BLaER1 (cell line): ENCODE measurements around the gene NRN1L.

Experiments used
- H3K27ac ChIP-seq: shearing (Covaris generic); formaldehyde crosslinking; 2 replicates; pipeline ENCODE4 v1.8.1; 2022
- H3K27me3 ChIP-seq: shearing (Covaris generic); formaldehyde crosslinking; 2 replicates; pipeline ENCODE4 v1.8.1; 2022
- H3K36me3 ChIP-seq: shearing (Covaris generic); formaldehyde crosslinking; 2 replicates; pipeline ENCODE4 v1.8.1; 2022
- H3K4me1 ChIP-seq: shearing (Covaris generic); formaldehyde crosslinking; 2 replicates; pipeline ENCODE4 v1.8.1; 2022
- H3K4me2 ChIP-seq: shearing (Covaris generic); formaldehyde crosslinking; 2 replicates; pipeline ENCODE4 v1.8.1; 2022
- H3K4me3 ChIP-seq: shearing (Covaris generic); formaldehyde crosslinking; 2 replicates; pipeline ENCODE4 v1.8.1; 2022
- H3K9ac ChIP-seq: shearing (Covaris generic); formaldehyde crosslinking; 2 replicates; pipeline ENCODE4 v1.8.1; 2022
- H3K9me3 ChIP-seq: shearing (Covaris generic); formaldehyde crosslinking; 2 replicates; pipeline ENCODE4 v1.8.1; 2022
- H4K20me1 ChIP-seq: shearing (Covaris generic); formaldehyde crosslinking; 2 replicates; pipeline ENCODE4 v1.8.1; 2022
- Cebpa-rat ChIP-seq: shearing (Covaris generic); IDR thresholded peaks from 2 replicates; pipeline ENCODE4 v1.8.1; 2022

The NRN1L gene

DNA sequence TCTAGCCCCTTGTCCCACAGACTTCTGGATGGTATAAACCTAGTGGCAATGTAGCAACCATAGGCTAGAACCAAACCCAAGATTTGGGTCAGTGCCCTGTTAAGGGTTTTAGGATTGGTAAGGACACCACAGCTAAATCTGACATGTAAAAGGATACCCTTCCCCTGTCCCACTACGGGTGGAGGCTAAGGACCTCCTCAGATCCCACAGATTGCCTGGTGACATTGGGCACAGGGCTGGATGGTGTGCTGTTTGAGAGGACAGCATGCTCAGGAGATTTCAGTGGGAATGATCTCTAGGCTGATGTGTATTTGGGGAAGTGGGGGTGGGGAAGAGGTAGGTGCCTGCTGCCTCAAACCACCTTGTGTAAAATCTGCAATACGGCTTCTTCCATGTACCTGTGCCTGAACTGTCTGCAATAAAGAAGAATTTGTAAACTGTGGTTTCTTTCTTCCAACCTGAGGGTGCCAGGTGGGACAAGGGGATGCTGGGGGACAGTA, 12.5 kb upstream of the NRN1L start:
- no peak for TF ChIP-seq Cebpa-rat
- Histone ChIP-seq H3K9ac (peak overlapping the region; percentile 97; the same call in 1 of the 2 replicates), H3K4me1 (peaks cover 37% of the 10 kb centered on the region), H4K20me1 (peaks cover 66% of the 10 kb centered on the region), H3K27ac (peak overlapping the region; percentile 96), H3K4me3 (peak overlapping the region; percentile 98), H3K4me2 (peak overlapping the region; percentile 89), H3K9me3 (no peaks in the 10 kb centered on the region), H3K27me3 (no peaks in the 10 kb centered on the region), H3K36me3 (peaks cover 77% of the 10 kb centered on the region)

DNA sequence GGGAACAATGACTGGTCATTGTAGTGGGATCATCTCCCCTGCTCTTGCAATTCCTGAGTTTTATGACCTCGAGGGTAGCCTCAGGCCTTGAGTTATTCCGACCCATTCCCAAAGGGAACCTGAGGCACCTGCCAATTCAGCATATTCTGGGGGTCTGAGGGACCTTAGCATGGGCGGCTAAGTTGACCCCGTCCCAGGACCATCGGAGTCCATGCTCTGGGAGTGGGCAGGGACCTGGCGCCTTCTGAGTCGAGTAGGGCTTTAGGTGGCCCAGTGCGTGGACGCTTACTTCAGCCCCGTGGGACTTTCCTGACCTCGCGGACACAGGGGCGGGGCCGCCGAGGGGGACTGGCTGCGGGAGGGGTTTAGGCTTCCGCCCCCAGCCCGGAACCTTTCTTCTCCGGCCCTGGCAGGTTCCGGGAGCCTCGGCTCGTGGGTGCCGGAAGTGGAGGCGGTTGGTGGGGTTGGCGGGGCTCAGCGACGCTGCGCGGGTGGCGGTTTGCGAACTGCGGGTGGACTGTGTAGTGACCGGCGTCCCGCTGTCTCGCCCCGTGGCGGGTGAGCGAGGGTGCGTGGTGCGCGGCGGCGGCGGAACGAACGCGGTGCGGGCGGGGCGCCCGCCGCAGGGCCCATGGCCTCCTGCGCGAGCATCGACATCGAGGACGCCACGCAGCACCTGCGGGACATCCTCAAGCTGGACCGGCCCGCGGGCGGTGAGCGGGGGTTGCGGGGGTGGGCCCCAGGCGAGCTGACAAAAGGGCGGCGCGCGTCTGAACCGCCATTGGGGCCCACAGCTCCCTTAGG, 11.9 kb upstream of the NRN1L start, which contains the start of gene EDC4:
TSS of gene EDC4 (plus strand) at position 422 of the 804 bp plus-strand sequence. CDS start at position 632, 210 bp downstream.
- peak within 1 kb of the TSS; percentile 97 for H3K9ac ChIP-seq
- peak within 1 kb of the TSS; percentile 96 for H3K27ac ChIP-seq
- H3K27me3 ChIP-seq = no peaks in the 10 kb centered on the region
- no peaks in the 10 kb centered on the region for H3K9me3 ChIP-seq
- H4K20me1 ChIP-seq = peaks cover 66% of the 10 kb centered on the region
- peak within 1 kb of the TSS; percentile 89 for H3K4me2 ChIP-seq
- H3K36me3 ChIP-seq = peaks cover 77% of the 10 kb centered on the region
- peak within 1 kb of the TSS; percentile 98 for H3K4me3 ChIP-seq
- H3K4me1 ChIP-seq = peaks cover 37% of the 10 kb centered on the region
- TF ChIP-seq Cebpa-rat = no peak

DNA sequence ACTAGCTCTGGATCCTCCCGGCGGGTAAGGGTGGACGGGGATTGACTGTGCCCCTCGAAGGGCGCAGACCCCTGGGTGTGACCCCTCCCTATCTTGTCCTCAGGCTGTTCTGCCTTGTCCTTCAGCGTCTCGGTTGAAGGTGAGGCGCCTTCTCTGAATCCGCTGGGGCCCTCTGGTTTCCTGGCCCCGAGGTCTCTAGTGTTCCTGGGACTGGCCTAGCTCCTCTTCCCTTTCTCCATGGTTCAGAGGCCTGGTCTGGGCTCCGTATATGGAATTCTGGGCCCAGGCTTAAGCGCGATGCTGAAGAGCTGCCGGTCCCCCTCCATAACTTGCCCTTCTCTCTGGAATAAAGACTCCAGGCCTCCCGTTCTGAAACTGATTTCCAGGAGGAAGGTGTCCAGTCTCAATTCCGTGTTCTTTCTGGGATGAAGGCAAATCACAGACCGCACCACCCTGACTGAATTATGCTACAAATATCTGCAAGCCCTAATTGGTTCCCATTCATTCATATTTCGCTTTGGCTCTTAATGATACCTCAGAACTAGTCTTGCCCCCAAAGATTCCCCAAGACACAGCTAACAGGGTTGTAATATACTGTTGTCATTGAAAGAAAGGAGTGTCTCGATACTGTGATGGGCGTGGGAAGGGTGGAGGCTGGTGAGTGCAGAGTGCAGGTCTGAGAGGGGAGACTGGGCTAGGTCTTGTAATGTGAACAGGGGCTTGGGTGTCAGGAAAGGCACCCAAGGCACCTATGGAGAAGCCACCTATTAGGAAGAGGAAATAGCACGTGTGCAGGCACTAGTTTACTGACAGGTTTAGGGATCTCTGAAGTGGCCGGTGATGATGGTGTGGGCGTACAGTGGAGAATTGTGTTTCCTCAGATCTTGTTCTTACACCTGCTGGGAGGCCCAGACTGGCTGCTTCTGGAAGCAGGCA, 11.0 kb upstream of the NRN1L start:
- H3K9ac ChIP-seq = peak overlapping the region; percentile 97
- peak overlapping the region; percentile 98 for H3K4me3 ChIP-seq
- H3K4me1 ChIP-seq = peaks cover 37% of the 10 kb centered on the region
- H3K27ac ChIP-seq = peak overlapping the region; percentile 96
- peak overlapping the region; percentile 89 for H3K4me2 ChIP-seq
- no peaks in the 10 kb centered on the region for H3K27me3 ChIP-seq
- no peak for TF ChIP-seq Cebpa-rat
- no peaks in the 10 kb centered on the region for H3K9me3 ChIP-seq
- peaks cover 77% of the 10 kb centered on the region for H3K36me3 ChIP-seq
- peaks cover 62% of the 10 kb centered on the region for H4K20me1 ChIP-seq

DNA sequence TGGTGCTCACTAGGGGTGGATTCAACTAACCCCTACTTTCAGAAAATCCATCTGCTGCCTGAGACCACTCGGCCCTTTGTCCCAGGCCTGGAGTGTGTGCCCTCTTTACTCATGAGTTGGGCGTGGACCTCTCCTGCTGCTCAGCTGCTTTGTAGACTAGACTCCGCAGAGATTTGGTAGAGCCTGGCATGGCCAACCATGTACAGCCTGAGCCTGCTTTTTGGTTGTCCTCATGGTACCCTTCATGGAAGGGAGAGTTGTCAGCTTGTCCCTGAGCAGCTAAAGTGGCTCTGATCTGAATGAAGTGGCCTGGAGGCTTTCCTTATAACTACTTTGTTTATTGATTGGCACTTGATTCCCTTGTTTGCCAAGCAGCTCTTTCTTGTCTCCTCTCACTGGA, 10.3 kb upstream of the NRN1L start:
- Histone ChIP-seq H3K4me1 (peaks cover 37% of the 10 kb centered on the region), H3K27ac (0 out of 2 replicates have a peak overlapping the region, but pooled peaks have one; percentile 96), H3K4me3 (peak overlapping the region; percentile 98), H3K9ac (peak overlapping the region; percentile 97), H3K9me3 (no peaks in the 10 kb centered on the region), H3K36me3 (peaks cover 77% of the 10 kb centered on the region), H3K27me3 (no peaks in the 10 kb centered on the region), H4K20me1 (peaks cover 58% of the 10 kb centered on the region), H3K4me2 (peak overlapping the region; percentile 89)
- TF ChIP-seq Cebpa-rat = no peak

DNA sequence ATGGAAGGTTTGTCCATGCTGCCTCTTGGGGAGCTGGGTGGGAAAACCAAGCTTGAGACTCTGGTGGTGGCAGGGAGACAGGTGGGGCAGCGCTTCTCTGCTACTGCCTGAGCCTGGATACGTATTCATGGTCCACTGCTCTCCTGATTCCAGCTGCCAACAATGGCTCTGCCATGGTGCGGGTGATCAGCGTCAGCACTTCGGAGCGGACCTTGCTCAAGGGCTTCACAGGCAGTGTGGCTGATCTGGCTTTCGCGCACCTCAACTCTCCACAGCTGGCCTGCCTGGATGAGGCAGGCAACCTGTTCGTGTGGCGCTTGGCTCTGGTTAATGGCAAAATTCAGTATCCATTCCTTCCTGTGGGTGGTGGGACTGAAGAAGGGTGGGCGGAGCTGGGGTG, 7.6 kb upstream of the NRN1L start:
- no peak for TF ChIP-seq Cebpa-rat
- Histone ChIP-seq H3K27me3 (no peaks in the 10 kb centered on the region), H3K4me3 (no peak overlapping the region), H4K20me1 (peaks cover 78% of the 10 kb centered on the region), H3K9me3 (no peaks in the 10 kb centered on the region), H3K4me2 (no peak overlapping the region), H3K9ac (no peak overlapping the region), H3K36me3 (peaks cover 77% of the 10 kb centered on the region), H3K27ac (no peak overlapping the region), H3K4me1 (peaks cover 37% of the 10 kb centered on the region)

DNA sequence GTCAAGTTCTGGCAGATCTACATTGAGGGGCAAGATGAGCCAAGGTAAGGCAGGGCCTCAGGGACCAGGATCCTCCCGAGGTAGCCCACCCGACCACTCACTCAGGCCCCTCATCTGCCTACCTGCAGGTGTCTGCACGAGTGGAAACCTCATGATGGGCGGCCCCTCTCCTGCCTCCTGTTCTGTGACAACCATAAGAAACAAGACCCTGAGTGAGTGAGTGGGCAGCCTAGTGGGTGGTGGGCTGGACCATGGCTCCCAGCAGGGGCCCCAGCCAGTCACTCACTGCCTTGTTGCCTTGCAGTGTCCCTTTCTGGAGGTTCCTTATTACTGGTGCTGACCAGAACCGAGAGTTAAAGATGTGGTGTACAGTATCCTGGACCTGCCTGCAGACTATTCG, 6.5 kb upstream of the NRN1L start:
- no peak for TF ChIP-seq Cebpa-rat
- Histone ChIP-seq H3K4me3 (no peak overlapping the region), H3K9me3 (no peaks in the 10 kb centered on the region), H3K4me1 (peaks cover 29% of the 10 kb centered on the region), H4K20me1 (peaks cover 89% of the 10 kb centered on the region), H3K27ac (no peak overlapping the region), H3K4me2 (no peak overlapping the region), H3K27me3 (no peaks in the 10 kb centered on the region), H3K9ac (no peak overlapping the region), H3K36me3 (peaks cover 85% of the 10 kb centered on the region)

DNA sequence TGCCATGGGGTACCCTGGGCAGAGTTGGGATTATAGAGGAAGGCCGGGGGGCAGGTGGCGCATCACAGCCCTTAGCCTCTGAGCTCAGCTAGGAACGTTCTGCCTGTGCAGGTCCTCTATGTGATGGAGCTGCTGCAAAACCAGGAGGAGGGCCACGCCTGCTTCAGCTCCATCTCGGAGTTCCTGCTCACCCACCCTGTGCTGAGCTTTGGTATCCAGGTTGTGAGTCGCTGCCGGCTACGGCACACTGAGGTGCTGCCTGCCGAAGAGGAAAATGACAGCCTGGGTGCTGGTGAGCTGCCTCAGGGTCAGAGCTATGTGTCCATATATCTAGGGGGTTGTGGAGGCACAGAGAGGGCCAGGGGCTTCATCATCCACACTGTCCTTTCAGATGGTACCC, 5.8 kb upstream of the NRN1L start:
- no peaks in the 10 kb centered on the region for H3K27me3 ChIP-seq
- H4K20me1 ChIP-seq = peaks cover 89% of the 10 kb centered on the region
- no peak overlapping the region for H3K27ac ChIP-seq
- no peak overlapping the region for H3K9ac ChIP-seq
- H3K9me3 ChIP-seq = no peaks in the 10 kb centered on the region
- peaks cover 92% of the 10 kb centered on the region for H3K36me3 ChIP-seq
- peaks cover 27% of the 10 kb centered on the region for H3K4me1 ChIP-seq
- H3K4me2 ChIP-seq = no peak overlapping the region
- no peak for TF ChIP-seq Cebpa-rat
- H3K4me3 ChIP-seq = no peak overlapping the region

DNA sequence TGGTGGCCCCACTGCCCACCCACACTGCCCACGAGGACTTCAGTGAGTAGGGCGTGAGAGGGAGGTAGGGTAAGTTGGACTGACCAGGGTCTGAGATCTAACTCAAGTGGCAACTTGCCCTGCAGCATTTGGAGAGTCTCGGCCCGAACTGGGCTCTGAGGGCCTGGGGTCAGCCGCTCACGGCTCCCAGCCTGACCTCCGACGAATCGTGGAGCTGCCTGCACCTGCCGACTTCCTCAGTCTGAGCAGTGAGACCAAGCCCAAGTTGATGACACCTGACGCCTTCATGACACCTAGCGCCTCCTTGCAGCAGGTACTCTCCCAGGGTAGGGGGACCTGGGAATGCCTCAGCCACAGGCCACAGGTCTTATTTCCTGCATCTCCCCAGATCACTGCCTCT, 5.2 kb upstream of the NRN1L start:
- H3K9me3 ChIP-seq = no peaks in the 10 kb centered on the region
- H3K27ac ChIP-seq = no peak overlapping the region
- peaks cover 98% of the 10 kb centered on the region for H3K36me3 ChIP-seq
- TF ChIP-seq Cebpa-rat = no peak
- peaks cover 21% of the 10 kb centered on the region for H3K4me1 ChIP-seq
- peaks cover 89% of the 10 kb centered on the region for H4K20me1 ChIP-seq
- H3K9ac ChIP-seq = no peak overlapping the region
- H3K4me3 ChIP-seq = no peak overlapping the region
- no peak overlapping the region for H3K4me2 ChIP-seq
- H3K27me3 ChIP-seq = no peaks in the 10 kb centered on the region

DNA sequence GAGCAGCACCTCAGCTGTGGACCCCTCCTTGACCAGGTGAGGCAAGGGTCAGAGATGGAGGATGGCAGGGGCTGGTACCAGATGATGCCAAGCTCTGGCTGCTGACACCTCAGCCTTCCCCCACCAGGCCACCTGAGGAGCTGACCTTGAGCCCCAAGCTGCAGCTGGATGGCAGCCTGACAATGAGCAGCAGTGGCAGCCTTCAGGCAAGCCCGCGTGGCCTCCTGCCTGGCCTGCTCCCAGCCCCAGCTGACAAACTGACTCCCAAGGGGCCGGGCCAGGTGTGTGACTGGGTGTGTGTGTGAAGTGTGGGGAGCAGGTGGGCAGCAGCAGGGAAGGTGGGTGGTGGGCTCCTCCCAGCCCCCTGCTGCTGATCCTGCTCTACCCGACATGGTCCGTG, 4.7 kb upstream of the NRN1L start:
- Histone ChIP-seq H3K4me3 (no peak overlapping the region), H4K20me1 (peaks cover 89% of the 10 kb centered on the region), H3K4me2 (no peak overlapping the region), H3K4me1 (peaks cover 16% of the 10 kb centered on the region), H3K9me3 (no peaks in the 10 kb centered on the region), H3K9ac (no peak overlapping the region), H3K36me3 (peaks cover 100% of the 10 kb centered on the region), H3K27me3 (no peaks in the 10 kb centered on the region), H3K27ac (no peak overlapping the region)
- no peak for TF ChIP-seq Cebpa-rat
